ENCODE measurements around the gene ANAPC5. TPM values are rescaled to one million over a fixed set of nuclear protein-coding genes. Genes with fewer than 3 reads are reported as not detected.
A peak's percentile ranks its signal among the peaks of the same experiment; 100 is the strongest.

ANAPC5 gene
- total RNA-seq, 1 experiment from 2014 or later = 101 TPM

- Histone ChIP-seq H3T11ph (ENCODE audit: low read length) (no peak overlapping the region), H4K91ac (ENCODE audit: insufficient read length, low read depth, low read length) (no peak overlapping the region), H3K79me2 (ENCODE audit: insufficient read depth, low read length) (no peaks in the 10 kb centered on the region), H3K9me3 (ENCODE audit: control insufficient read depth, low read depth, low read length) (no peaks in the 10 kb centered on the region), H3K27ac (ENCODE audit: insufficient read length, low read depth, low read length) (no peak overlapping the region), H4K8ac (replicated peaks; ENCODE audit: insufficient read length, low read depth, low read length) (no peak overlapping the region), H2BK20ac (ENCODE audit: low read depth, low read length, poor library complexity, severe bottlenecking) (no peak overlapping the region), H2BK5ac (ENCODE audit: insufficient read length, low read length) (no peak overlapping the region), H3K4me1 (ENCODE audit: insufficient read depth, low read length) (no peaks in the 10 kb centered on the region; the same call in 1 of the 2 replicates), H2BK120ac (ENCODE audit: low read depth, low read length, poor library complexity, severe bottlenecking) (no peak overlapping the region), H4K20me1 (ENCODE audit: control insufficient read depth, insufficient read depth, insufficient read length) (peaks cover 4% of the 10 kb centered on the region), H4K5ac (ENCODE audit: insufficient read length, low read depth, low read length) (no peak overlapping the region), H3K23ac (ENCODE audit: insufficient read length, low read depth, low read length) (no peak overlapping the region), H3K4me2 (ENCODE audit: insufficient read depth, insufficient read length, low read length) (no peak overlapping the region), H2AFZ (ENCODE audit: low read length) (no peak overlapping the region), H3K27me3 (ENCODE audit: insufficient read depth, low read length) (no peaks in the 10 kb centered on the region), H2AK5ac (ENCODE audit: insufficient read length, low read length) (no peak overlapping the region), H3K14ac (ENCODE audit: insufficient read depth, low read length) (no peak overlapping the region), H3K56ac (ENCODE audit: insufficient read length, low read depth, low read length) (no peak overlapping the region), H2BK15ac (ENCODE audit: low read depth, low read length) (no peak overlapping the region), H3K23me2 (ENCODE audit: insufficient read length, low read depth, low read length, poor library complexity, severe bottlenecking) (no peaks in the 10 kb centered on the region), H3K79me1 (ENCODE audit: insufficient read depth, low read depth, low read length, poor library complexity, severe bottlenecking) (peaks cover 4% of the 10 kb centered on the region), H3K18ac (ENCODE audit: insufficient read length, low read depth, low read length) (no peak overlapping the region), H2BK12ac (ENCODE audit: insufficient read length, low read depth, low read length) (no peak overlapping the region), H3K4ac (ENCODE audit: low read depth, low read length) (no peak overlapping the region), H3K9ac (ENCODE audit: extremely low read depth, insufficient read length, low read length) (no peak overlapping the region)
- WGBS (ENCODE audit: extremely low coverage, insufficient read length, low lambda C conversion rate) = no CpG with 5 or more reads among the region's 14 CpGs
- Mint-ChIP-seq H3K4me1 (peaks cover 38 to 41% of the 10 kb centered on the region in 2 experiments), H3K27me3 (ENCODE audit: low read depth) (no peaks in the 10 kb centered on the region), H3K9me3 (no peaks in the 10 kb centered on the region), H3K27ac (peak overlapping the region; percentile 61 to 94 (median 68); a peak in 2 of 7 replicates), H3K4me3 (no peak overlapping the region), H3K36me3 (ENCODE audit: insufficient read depth in 1 of 3, low read depth in 3 of 3) (peaks cover 0 to 4% (median 3%) of the 10 kb centered on the region in 3 experiments; a peak in 3 of 7 replicates)
- TF ChIP-seq, protein P1, sequence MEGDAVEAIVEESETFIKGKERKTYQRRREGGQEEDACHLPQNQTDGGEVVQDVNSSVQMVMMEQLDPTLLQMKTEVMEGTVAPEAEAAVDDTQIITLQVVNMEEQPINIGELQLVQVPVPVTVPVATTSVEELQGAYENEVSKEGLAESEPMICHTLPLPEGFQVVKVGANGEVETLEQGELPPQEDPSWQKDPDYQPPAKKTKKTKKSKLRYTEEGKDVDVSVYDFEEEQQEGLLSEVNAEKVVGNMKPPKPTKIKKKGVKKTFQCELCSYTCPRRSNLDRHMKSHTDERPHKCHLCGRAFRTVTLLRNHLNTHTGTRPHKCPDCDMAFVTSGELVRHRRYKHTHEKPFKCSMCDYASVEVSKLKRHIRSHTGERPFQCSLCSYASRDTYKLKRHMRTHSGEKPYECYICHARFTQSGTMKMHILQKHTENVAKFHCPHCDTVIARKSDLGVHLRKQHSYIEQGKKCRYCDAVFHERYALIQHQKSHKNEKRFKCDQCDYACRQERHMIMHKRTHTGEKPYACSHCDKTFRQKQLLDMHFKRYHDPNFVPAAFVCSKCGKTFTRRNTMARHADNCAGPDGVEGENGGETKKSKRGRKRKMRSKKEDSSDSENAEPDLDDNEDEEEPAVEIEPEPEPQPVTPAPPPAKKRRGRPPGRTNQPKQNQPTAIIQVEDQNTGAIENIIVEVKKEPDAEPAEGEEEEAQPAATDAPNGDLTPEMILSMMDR (conservative IDR thresholded peaks at IDR 0.05) = no peak
- no peak for DNase-seq
Observed at GRCh38 chr12:121284551-121285390, 67.4 kb downstream of the ANAPC5 start.
